Subcutaneous adipose tissue (tissue), 4 donors: ENCODE data around the gene CELSR1. TPM values are rescaled to one million over a fixed set of nuclear protein-coding genes. Genes with fewer than 3 reads are reported as not detected.

ENCODE experiments used
- CTCF ChIP-seq: fragments of 450-650 bp; IDR thresholded peaks from one replicate; pipeline ENCODE4 v1.5.1; 2016; ENCODE audit warnings: low read depth, mild to moderate bottlenecking, control low read depth, antibody characterized with exemption, moderate library complexity
- total RNA-seq, 4 donors: library from RNA; depleted of rRNA; stranded (reverse); fragments of >200 nt; gene quantifications; one replicate each; pipeline ENCODE4 v1.1.0, GENCODE V29; 2016

The CELSR1 gene
- total RNA-seq, 4 donors from 2014 or later: 0.16 to 5.6 (median 1.5) TPM

- no peak for TF ChIP-seq CTCF
Observed at GRCh38 chr22:46353483-46354105, 183.8 kb downstream of the CELSR1 start.

- no peak for TF ChIP-seq CTCF
Observed at GRCh38 chr22:46352691-46353386, 184.6 kb downstream of the CELSR1 start.

- TF ChIP-seq CTCF: no peak
Observed at GRCh38 chr22:46352276-46352675, 185.1 kb downstream of the CELSR1 start.

- TF ChIP-seq CTCF: no peak
Observed at GRCh38 chr22:46351767-46352166, 185.7 kb downstream of the CELSR1 start.

GRCh38 chr22:46351131-46351735 lies 186.2 kb downstream of the CELSR1 start:
- TF ChIP-seq CTCF: no peak

GRCh38 chr22:46350646-46351045 lies 186.8 kb downstream of the CELSR1 start:
- TF ChIP-seq CTCF: no peak

GRCh38 chr22:46350121-46350520 lies 187.3 kb downstream of the CELSR1 start:
- TF ChIP-seq CTCF: no peak
